Measurements from ENCODE around the gene PPP6R2.

Gene PPP6R2

DNA sequence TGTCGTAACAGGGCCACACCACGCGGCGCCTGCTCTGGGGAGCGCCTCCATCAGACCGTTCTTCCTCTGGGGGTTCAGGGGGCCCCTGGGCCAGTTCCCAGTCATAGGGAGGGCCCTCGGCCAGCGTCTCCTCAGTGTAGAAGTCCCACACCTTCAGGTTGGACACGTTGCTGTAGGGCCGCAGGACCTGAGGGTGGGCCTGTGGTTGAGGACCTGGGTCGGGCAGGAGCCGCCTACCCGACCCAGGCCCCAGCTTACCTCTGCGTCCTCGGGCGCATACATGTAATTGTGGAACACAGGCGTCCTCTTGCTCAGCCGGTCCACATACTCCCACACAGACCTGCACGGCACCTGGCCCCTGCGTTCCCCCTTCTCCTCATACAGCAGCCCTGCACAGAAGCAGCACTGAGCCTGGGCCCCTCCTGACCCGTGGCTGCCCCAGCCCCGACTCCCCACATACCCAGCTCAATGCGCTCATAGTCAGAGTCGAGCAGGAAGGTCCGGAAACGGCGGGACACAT lies 111.5 kb downstream of the PPP6R2 start:
- no peak for DNase-seq

- DNase-seq, result no peak
These were observed 112.1 kb downstream of the PPP6R2 start for GRCh38 chr22:50455201-50455600.

DNA sequence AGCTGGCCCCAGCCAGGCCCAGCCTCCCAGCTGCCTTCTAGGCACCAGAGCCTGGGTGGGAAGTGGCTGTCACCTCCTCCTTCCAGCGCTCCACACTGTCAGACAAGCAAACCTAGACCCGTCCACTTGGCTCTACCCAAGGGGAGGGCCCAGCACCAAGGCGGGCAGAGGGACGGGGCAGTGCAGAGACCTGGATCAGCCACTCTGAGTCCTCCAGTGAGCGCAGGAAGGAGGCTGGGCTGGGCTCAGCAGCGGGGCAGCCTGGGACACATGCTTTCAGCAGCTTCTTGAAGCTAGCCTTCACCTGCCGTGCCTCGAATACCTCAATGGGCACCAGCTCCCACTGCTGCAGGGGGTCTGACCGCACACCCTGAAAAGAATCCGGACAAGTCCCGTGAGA lies 112.9 kb downstream of the PPP6R2 start:
- DNase-seq, result no peak

DNA sequence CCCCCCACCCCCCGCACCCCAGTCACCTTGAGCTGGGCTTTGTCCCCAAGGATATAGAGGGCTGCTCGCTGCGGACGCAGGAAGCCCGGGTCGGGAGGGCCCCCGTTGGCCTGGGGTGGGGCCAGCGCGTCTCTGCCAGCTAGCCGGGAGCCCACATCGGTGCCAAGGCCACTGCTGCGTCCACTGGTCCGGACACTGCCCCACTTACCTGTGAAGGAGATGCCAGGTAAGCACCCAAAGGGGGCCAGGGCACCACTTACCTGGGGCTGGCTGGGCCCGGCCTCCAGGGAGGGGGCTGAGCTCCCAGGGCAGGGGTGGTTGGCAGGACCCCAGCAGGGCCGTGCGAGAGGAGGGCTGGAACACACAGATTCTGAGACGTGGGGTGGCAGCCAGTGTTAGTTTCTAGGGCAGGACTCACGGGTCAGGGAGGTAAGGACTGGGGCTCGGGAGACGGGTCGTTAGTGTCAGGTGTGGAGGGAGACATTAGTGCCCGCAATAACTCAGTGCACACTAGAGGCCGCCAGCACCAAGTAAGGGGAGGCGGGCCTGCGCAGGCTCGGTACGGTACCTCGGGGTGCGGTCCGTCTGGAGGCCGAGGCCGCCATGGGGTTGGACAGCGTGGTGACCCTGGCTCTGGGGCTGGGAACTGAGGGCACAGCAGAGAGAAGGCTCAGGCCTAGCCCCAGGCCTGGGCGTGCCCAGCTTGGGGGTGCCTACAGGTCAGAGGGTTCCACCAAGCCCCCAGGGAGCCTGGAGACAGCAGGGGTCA lies 113.5 kb downstream of the PPP6R2 start:
- DNase-seq, result no peak

GRCh38 chr22:50459016-50459415 lies 115.9 kb downstream of the PPP6R2 start:
- no peak for DNase-seq

DNA sequence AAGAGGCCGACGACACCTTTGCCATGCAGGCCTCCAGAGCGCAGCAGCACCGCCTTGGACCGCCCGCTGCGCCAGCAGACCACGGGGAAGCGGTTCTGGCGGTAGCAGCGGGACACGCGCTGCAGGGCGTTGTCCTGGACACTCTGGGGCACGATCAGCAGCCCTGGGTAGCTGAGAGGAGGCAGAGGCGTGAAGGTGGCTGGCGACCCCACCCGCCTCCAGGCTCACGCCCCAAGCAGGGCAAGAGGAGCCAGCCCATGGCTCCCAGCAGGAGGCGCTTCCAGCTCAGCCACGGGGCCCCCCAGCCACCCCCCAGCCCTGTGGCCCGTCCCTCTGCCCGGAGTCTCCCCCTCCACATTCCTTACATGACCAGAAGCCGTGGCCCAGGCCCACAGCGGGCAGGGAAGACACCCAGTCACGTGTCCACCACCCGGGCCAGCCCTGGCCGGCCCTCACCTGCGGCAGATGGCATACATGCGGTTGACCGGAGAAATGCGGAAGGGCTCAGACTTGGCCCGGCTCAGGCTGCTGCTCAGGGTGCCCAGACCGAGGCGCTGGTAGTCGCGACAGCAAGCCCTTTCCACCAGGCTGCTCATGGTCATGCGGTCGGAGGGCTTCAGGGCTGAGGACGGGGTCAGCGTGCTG lies 116.5 kb downstream of the PPP6R2 start:
- no peak for DNase-seq

DNA sequence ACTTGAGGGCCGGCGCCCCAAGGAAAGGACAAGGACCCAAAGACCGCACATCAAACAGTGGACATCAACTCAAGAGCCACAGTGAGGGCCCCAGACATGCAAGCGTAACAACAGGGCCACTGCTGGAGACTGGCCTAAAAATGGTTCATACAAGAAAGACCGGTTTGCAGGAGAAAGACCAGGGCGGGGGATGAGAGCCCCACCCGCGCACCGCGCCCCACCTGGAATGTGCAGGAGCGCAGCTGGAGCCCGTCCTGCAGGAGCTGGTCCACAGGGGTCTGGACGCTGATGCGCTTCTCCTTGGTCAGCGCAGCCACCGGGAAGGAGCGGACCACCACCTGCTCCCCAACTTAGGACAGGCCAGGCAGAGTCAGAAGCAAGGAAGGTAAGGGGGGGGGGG lies 117.8 kb downstream of the PPP6R2 start:
- no peak for DNase-seq

DNA sequence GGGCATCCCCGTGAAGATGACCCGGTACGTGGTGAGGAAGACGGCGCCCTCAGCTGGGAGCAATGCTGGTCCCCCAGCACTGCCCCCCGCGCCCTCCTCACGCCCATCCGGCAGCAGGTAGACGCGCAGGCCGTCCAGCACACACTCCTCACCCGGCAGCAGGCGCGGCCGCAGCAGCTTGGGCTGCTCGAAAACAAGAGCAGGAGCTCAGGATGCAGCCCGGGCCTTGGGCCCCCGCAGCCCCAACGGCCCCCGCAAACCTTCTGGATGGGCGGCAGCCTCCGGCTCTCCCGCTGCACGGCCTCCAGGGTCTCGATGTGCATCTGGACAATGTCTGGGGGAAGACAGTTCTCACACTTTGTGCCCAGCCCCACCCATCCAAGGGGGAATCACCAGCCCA lies 118.4 kb downstream of the PPP6R2 start:
- DNase-seq, result no peak

DNA sequence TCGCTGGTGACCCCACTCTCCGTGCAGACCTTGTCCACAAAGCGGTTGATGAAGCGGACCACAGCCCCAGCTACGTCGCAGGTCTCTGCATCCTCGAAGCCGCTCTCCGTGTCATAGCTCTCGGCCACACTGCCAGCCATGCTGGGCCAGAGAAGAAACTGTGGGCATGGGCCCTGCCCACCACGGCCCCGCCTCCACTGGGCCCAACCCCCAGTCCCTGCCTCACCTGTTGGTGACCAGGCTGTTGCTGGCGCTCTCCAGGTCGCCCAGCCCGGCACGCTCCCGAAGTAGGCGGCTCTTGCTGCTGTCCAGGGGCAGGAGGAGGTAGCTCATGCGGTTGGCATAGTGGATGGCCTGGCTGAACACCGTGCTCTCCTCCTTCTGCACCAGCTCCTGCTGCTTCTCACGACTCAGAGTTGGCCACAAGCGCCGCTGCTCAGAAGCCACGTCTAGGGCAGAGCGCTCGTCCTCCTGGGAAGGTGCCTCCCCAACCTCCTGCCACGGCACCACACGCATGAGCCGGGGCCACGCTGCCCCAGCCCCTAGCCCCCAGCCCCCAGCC lies 118.9 kb downstream of the PPP6R2 start:
- DNase-seq, result no peak

- no peak for DNase-seq
These were observed 120.2 kb downstream of the PPP6R2 start for GRCh38 chr22:50463188-50463900.

GRCh38 chr22:50464451-50464850 lies 121.3 kb downstream of the PPP6R2 start:
- DNase-seq, result no peak

DNA sequence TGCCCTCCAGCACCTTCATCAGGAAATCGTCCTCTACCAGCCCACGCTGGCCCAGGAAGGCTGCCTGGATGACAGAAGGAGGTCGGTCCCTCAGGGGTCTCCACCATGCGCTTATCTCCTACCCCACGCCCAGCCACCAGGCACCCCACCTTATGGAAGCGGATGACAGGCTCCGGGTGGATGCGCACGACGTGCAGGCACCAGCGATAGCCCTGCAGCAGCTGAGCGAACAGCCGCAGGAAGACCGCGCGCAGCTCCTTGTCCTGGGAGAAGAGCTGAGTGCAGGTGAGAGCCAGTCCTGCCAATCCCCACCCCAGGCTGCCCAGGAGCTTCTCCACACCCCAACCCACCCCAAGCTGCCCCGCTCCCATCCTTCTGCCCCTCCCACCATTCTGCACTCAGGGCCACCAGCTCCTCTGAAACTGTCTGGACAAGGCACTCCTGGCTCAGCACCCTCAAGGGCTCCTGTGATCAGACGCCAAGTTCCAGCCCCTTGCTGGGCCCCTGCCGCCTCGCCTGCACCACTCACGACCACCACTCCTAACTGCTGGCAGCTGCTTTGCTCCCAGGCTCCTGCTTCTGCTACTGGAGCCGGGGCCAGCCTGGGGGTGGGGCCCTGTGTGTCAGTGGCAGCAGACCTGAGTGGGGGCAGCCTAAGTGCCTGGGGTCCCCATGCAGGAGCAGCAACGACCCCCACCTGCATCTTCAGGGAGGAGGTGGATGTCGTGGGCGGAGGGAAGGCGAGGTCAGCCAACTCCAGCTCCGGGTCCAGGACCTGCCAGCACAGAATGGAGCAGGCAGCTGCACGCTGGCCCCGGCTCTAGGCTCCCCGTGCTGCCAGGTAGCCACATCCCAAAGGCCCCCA lies 122.2 kb downstream of the PPP6R2 start:
- no peak for DNase-seq

- DNase-seq, result no peak
These were observed 124.2 kb downstream of the PPP6R2 start for GRCh38 chr22:50467341-50467740.

DNA sequence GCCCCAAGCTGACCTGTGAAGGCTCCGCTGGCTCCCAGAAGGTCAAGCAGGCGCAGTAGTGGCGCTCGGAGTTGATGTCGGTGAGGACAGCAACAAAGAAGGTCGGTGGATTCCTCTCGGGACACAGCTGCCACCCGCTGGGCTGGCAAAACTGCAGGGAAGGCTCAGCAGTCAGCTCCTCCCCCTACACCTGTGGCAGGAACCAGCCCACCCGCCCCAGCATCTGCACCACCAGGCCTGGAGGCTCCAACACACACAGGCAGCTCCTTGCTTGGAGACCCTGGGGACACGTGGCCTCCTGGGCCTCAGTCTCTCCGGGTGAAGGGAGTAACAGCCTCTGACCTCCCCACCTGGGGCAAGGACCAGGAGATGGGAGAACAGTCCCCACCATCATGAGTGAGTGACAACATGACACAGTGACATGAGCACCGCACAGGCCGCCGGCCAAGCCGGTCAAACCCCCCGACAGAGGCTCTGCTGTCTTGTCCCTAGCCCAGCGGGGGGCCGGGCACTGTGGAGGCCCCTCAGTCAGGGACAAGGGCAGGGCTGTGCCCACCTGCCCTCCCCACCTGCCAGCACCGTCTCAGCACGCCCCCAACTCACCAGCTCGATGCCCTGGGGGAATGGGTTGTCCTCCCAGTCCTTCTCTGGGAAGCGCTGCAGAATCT lies 124.8 kb downstream of the PPP6R2 start:
- DNase-seq, result peak; percentile 22

DNA sequence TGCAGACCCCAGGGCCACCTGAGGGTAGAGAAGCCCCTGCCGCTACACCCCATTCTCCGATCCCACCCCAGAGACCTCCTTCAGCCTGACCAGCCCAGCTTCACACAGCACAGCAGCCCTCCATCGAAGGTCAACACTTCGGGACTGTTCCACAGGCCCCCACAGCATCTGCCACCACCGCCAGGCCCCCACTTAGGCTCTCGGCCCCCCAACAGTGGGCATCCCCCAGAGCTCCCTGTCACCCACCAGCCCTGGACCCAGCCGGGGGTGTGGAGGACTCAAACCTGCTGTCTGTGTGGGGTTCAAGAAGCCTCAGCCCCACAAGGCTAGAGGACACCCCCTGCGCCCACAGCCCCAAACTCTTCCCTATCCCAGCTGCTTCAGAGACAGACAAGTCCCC lies 125.5 kb downstream of the PPP6R2 start:
- DNase-seq, result no peak

DNA sequence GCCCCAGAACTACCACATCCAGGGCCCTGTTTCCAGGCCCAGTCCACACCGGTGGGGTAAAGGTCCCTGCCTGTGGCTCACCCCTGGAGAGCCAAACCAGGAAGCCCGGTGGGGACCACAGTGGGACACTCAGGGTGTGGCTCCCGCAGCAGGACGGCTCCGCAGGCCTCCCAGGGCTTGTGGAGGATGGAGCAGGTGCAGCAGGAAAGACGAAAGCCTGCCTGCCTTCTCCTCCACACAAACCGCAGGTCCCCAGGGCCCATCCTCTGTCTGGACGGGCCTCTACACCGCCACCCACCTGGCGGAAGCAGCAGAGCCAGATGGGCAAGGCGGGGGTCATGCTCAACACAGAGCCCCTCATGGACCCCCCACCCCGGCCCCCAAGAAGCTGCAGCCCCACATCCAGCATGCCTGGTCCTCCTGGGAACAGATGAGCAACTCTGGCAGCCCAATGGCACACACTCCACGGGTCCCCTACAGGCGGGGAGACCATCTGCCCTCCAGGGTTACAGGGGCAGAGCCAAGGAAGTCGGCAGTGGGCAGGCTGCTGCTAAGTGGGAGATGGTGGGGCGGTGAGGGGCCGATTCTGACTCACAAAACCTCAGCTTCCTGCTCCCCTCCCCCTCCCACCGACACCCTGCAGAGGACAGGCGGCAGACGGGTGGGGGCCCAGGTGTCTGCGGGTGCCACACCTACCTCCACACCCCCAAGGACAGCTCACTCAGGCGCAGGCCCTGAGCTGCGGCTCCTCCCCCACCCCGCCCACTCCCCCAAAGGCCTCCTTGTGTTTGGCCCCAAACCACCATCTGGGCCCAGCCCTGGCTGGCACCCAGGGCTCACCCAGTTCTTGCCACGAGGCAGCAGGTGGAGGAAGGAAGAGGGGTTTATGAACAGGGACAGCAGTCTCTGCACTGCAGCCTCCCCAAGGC lies 126.5 kb downstream of the PPP6R2 start:
- DNase-seq, result peak; percentile 99

DNA sequence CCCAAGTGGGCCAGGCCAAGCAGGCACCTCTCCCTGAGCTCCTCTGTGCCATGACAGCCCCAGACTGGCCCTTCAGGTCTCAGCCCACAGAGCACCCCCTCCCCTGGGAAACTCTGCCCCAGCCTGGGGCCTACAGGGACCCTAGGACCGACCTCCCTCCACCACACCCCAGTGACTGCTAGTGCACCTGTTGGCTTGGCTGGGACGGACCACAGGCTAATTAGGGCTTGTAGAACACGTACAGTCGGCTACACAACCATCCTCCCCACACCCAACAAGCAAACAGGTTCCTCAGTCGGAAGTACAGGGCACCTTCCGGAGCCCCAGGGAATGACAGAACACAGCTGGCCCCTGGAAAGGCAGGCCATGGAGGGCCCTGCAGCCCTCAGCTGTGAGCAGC lies 127.4 kb downstream of the PPP6R2 start:
- no peak for DNase-seq

- no peak for DNase-seq
These were observed 128.2 kb downstream of the PPP6R2 start for GRCh38 chr22:50471197-50471847.

GRCh38 chr22:50471962-50472361 lies 128.8 kb downstream of the PPP6R2 start:
- no peak for DNase-seq

DNA sequence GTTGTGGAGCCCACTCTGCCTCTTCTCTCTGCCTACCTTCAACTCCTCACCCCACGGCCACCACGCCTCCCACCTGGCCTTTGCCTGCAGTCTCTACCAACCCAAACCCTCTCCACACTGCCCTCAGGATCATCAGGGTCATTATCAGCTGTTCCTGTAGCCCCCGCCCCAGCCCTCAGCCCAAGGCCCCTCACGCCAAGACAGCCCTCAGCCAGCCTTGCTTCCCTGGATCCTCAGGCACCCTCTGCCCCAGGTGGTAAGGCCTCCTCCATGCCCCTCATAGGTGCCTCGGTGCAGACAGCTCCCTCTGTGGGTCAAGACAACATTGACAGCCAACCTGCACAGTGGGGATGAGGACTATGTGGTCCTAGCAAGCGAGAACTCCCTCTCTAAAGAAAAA lies 130.0 kb downstream of the PPP6R2 start:
- no peak for DNase-seq
